Measurements from ENCODE around the gene RGS9BP. TPM values are rescaled to one million over a fixed set of nuclear protein-coding genes. Genes with fewer than 3 reads are reported as not detected.

Gene RGS9BP
- total RNA-seq, 1 donor from 2014 or later, result not detected

GRCh38 chr19:32676895-32677359 is 1.3 kb downstream of the RGS9BP start:
- Histone ChIP-seq H3K4me1 (peaks cover 12% of the 10 kb centered on the region), H2AFZ (replicated peaks) (no peak overlapping the region), H3K27me3 (peaks cover 73% of the 10 kb centered on the region), H4K20me1 (ENCODE audit: low read depth) (peaks cover 45% of the 10 kb centered on the region), H3K9me3 (ENCODE audit: low read depth) (no peaks in the 10 kb centered on the region), H3K4me3 (peak overlapping the region; percentile 90), H3K9ac (no peak overlapping the region), H3F3A (ENCODE audit: low read depth) (peaks cover 19% of the 10 kb centered on the region), H3K27ac (no peak overlapping the region), H3K4me2 (peak overlapping the region; percentile 76), H3K36me3 (no peaks in the 10 kb centered on the region), H3K79me2 (ENCODE audit: low read depth) (peaks cover 24% of the 10 kb centered on the region)
- H3K4me1 Mint-ChIP-seq, result peaks cover 20% of the 10 kb centered on the region
- H3K9me3 Mint-ChIP-seq, result no peaks in the 10 kb centered on the region
- H3K27ac Mint-ChIP-seq, result peak overlapping the region; percentile 21
- TF ChIP-seq EZH2phosphoT487 (IDR thresholded peaks at IDR 0.05), result no peak
- TF ChIP-seq, protein P1, sequence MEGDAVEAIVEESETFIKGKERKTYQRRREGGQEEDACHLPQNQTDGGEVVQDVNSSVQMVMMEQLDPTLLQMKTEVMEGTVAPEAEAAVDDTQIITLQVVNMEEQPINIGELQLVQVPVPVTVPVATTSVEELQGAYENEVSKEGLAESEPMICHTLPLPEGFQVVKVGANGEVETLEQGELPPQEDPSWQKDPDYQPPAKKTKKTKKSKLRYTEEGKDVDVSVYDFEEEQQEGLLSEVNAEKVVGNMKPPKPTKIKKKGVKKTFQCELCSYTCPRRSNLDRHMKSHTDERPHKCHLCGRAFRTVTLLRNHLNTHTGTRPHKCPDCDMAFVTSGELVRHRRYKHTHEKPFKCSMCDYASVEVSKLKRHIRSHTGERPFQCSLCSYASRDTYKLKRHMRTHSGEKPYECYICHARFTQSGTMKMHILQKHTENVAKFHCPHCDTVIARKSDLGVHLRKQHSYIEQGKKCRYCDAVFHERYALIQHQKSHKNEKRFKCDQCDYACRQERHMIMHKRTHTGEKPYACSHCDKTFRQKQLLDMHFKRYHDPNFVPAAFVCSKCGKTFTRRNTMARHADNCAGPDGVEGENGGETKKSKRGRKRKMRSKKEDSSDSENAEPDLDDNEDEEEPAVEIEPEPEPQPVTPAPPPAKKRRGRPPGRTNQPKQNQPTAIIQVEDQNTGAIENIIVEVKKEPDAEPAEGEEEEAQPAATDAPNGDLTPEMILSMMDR (IDR thresholded peaks at IDR 0.05), result no peak
- peak; percentile 19 for TF ChIP-seq EZH2 (IDR thresholded peaks at IDR 0.05)
- H3K27me3 Mint-ChIP-seq (ENCODE audit: insufficient read depth, low read depth), result peaks cover 34% of the 10 kb centered on the region
- peak; percentile 38 for DNase-seq (ENCODE audit: low spot score)
- peaks cover 4% of the 10 kb centered on the region for H3K36me3 Mint-ChIP-seq
- H3K4me3 Mint-ChIP-seq, result peak overlapping the region; percentile 81

GRCh38 chr19:32677657-32678056 is 2.0 kb downstream of the RGS9BP start:
- peaks cover 17% of the 10 kb centered on the region for H3K79me2 ChIP-seq (ENCODE audit: low read depth)
- H3K9ac ChIP-seq, result no peak overlapping the region
- peak overlapping the region; percentile 76 for H3K4me2 ChIP-seq
- peaks cover 12% of the 10 kb centered on the region for H3K4me1 ChIP-seq
- DNase-seq (ENCODE audit: low spot score), result peak; percentile 96
- Mint-ChIP-seq H3K36me3 (peaks cover 4% of the 10 kb centered on the region), H3K27me3 (ENCODE audit: insufficient read depth, low read depth) (peaks cover 33% of the 10 kb centered on the region), H3K9me3 (no peaks in the 10 kb centered on the region), H3K27ac (peak overlapping the region; percentile 26), H3K4me3 (peak overlapping the region; percentile 81), H3K4me1 (peaks cover 20% of the 10 kb centered on the region)
- H2AFZ ChIP-seq (replicated peaks), result no peak overlapping the region
- H3K36me3 ChIP-seq, result no peaks in the 10 kb centered on the region
- peaks cover 19% of the 10 kb centered on the region for H3F3A ChIP-seq (ENCODE audit: low read depth)
- peak overlapping the region; percentile 90 for H3K4me3 ChIP-seq
- peak overlapping the region; percentile 36 for H3K27ac ChIP-seq
- H3K27me3 ChIP-seq, result peaks cover 69% of the 10 kb centered on the region
- H3K9me3 ChIP-seq (ENCODE audit: low read depth), result no peaks in the 10 kb centered on the region
- H4K20me1 ChIP-seq (ENCODE audit: low read depth), result peaks cover 38% of the 10 kb centered on the region
- TF ChIP-seq EZH2 (IDR thresholded peaks at IDR 0.05) (no peak), EZH2phosphoT487 (IDR thresholded peaks at IDR 0.05) (no peak)
- TF ChIP-seq, protein P1 (IDR thresholded peaks at IDR 0.05), result peak; percentile 29

GRCh38 chr19:32680986-32681385 is 5.3 kb downstream of the RGS9BP start:
- H4K20me1 ChIP-seq (ENCODE audit: low read depth), result peaks cover 14% of the 10 kb centered on the region
- Mint-ChIP-seq H3K4me1 (peaks cover 10% of the 10 kb centered on the region), H3K27ac (no peak overlapping the region), H3K9me3 (no peaks in the 10 kb centered on the region), H3K27me3 (ENCODE audit: insufficient read depth, low read depth) (peaks cover 20% of the 10 kb centered on the region), H3K4me3 (no peak overlapping the region), H3K36me3 (no peaks in the 10 kb centered on the region)
- H3K27ac ChIP-seq, result no peak overlapping the region
- no peak overlapping the region for H2AFZ ChIP-seq (replicated peaks)
- H3K79me2 ChIP-seq (ENCODE audit: low read depth), result no peaks in the 10 kb centered on the region
- TF ChIP-seq EZH2phosphoT487 (IDR thresholded peaks at IDR 0.05), result no peak
- TF ChIP-seq, protein P1 (IDR thresholded peaks at IDR 0.05), result no peak
- no peaks in the 10 kb centered on the region for H3K36me3 ChIP-seq
- peaks cover 19% of the 10 kb centered on the region for H3F3A ChIP-seq (ENCODE audit: low read depth)
- H3K4me3 ChIP-seq, result no peak overlapping the region
- no peak for DNase-seq (ENCODE audit: low spot score)
- H3K4me1 ChIP-seq, result peaks cover 12% of the 10 kb centered on the region
- no peak overlapping the region for H3K4me2 ChIP-seq
- no peak overlapping the region for H3K9ac ChIP-seq
- H3K9me3 ChIP-seq (ENCODE audit: low read depth), result no peaks in the 10 kb centered on the region
- H3K27me3 ChIP-seq, result peaks cover 40% of the 10 kb centered on the region

Data from neural progenitor cell (in vitro differentiated cells).